Measurements from ENCODE around the gene SNRPD3. TPM values are rescaled to one million over a fixed set of nuclear protein-coding genes. Genes with fewer than 3 reads are reported as not detected.
A peak's percentile ranks its signal among the peaks of the same experiment; 100 is the strongest.

SNRPD3 gene
- total and polyA plus RNA-seq, 8 donors = 75.6 to 153 (median 115) TPM

- 33 to 47% (median 42%) methylated on average over 1 of the region's 1 CpG for WGBS, 5 donors
- Histone ChIP-seq H3K36me3 (peaks cover 25 to 57% (median 54%) of the 10 kb centered on the region in 4 donors), H3K4me1 (peaks cover 5 to 33% (median 13%) of the 10 kb centered on the region in 4 donors), H3K27ac (peak overlapping the region in 1 of 5 donors; percentile 50), H3K4me3 (no peak overlapping the region), H3K27me3 (no peaks in the 10 kb centered on the region), H3K9me3 (no peaks in the 10 kb centered on the region)
- TF ChIP-seq EP300 (IDR thresholded peaks at IDR 0.05) (no peak), POLR2A (IDR thresholded peaks at IDR 0.05) (no peak), POLR2AphosphoS5 (IDR thresholded peaks at IDR 0.05) (no peak)
- TF ChIP-seq, protein P1, sequence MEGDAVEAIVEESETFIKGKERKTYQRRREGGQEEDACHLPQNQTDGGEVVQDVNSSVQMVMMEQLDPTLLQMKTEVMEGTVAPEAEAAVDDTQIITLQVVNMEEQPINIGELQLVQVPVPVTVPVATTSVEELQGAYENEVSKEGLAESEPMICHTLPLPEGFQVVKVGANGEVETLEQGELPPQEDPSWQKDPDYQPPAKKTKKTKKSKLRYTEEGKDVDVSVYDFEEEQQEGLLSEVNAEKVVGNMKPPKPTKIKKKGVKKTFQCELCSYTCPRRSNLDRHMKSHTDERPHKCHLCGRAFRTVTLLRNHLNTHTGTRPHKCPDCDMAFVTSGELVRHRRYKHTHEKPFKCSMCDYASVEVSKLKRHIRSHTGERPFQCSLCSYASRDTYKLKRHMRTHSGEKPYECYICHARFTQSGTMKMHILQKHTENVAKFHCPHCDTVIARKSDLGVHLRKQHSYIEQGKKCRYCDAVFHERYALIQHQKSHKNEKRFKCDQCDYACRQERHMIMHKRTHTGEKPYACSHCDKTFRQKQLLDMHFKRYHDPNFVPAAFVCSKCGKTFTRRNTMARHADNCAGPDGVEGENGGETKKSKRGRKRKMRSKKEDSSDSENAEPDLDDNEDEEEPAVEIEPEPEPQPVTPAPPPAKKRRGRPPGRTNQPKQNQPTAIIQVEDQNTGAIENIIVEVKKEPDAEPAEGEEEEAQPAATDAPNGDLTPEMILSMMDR (IDR thresholded peaks at IDR 0.05) = no peak
- intact Hi-C loops (cut with DNase I; ENCODE audit: low total_unique reads) = no loop called here
- no peak for DNase-seq
Measured at GRCh38 chr22:24576778-24577177, 21.0 kb downstream of the SNRPD3 start.

GRCh38 chr22:24578355-24579257 lies 22.8 kb downstream of the SNRPD3 start:
- DNase-seq = peak in 1 of 2 donors; percentile 60
- 57 to 68% (median 58%) methylated on average over 8 of the region's 8 CpGs for WGBS, 5 donors
- Histone ChIP-seq H3K36me3 (peaks cover 7 to 39% (median 36%) of the 10 kb centered on the region in 4 donors), H3K4me1 (peaks cover 5 to 48% (median 24%) of the 10 kb centered on the region in 4 donors), H3K4me3 (no peak overlapping the region), H3K9me3 (no peaks in the 10 kb centered on the region), H3K27ac (peak overlapping the region in 4 of 5 donors; percentile 9 to 64 (median 22)), H3K27me3 (no peaks in the 10 kb centered on the region)
- intact Hi-C loops (cut with DNase I; ENCODE audit: low total_unique reads) = no loop called here
- TF ChIP-seq POLR2A (IDR thresholded peaks at IDR 0.05) (no peak), POLR2AphosphoS5 (IDR thresholded peaks at IDR 0.05) (peak in 1 of 3 donors; percentile 38)

DNA sequence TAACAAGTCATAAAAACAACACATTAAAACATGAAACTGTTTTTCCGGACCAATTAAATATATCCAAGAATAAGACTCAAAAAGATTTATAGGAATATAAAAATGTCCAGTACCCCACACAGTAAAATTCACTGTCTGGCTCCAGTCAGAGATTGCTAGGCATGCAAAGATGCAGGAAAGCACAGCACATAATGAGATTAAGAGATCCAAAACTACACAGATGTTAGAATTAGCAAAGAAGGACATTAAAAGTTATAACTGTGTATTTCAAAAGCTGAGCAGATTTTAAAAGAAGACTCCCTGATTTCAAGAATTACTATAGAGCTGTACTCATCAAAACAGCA lies 23.4 kb downstream of the SNRPD3 start:
- intact Hi-C loops (cut with DNase I; ENCODE audit: low total_unique reads) = no loop called here
- peaks cover 8 to 54% (median 30%) of the 10 kb centered on the region in 4 donors for H3K4me1 ChIP-seq

GRCh38 chr22:24580276-24580675 lies 24.5 kb downstream of the SNRPD3 start:
- Histone ChIP-seq H3K4me1 (peaks cover 9 to 64% (median 39%) of the 10 kb centered on the region in 4 donors), H3K4me3 (no peak overlapping the region), H3K36me3 (peaks cover 0 to 28% (median 23%) of the 10 kb centered on the region in 4 donors), H3K27me3 (no peaks in the 10 kb centered on the region), H3K27ac (peak overlapping the region in 1 of 5 donors; percentile 29), H3K9me3 (no peaks in the 10 kb centered on the region)
- 72 to 100% (median 91%) methylated on average over 2 of the region's 2 CpGs for WGBS, 5 donors
- no peak for TF ChIP-seq POLR2A (IDR thresholded peaks at IDR 0.05)
- TF ChIP-seq POLR2AphosphoS5 (IDR thresholded peaks at IDR 0.05) = peak in 2 of 3 donors; percentile 20 to 56
- TF ChIP-seq, protein P1 (IDR thresholded peaks at IDR 0.05) = no peak
- no peak for TF ChIP-seq EP300 (IDR thresholded peaks at IDR 0.05)
- DNase-seq = no peak
- intact Hi-C loops (cut with DNase I; ENCODE audit: low total_unique reads) = no loop called here

More for the DNA sequence above, 23.4 kb downstream of the SNRPD3 start:
- DNase-seq = no peak
- TF ChIP-seq, protein P1 (IDR thresholded peaks at IDR 0.05) = no peak
- TF ChIP-seq POLR2A (IDR thresholded peaks at IDR 0.05) (no peak), EP300 (IDR thresholded peaks at IDR 0.05) (no peak), POLR2AphosphoS5 (IDR thresholded peaks at IDR 0.05) (no peak)
- Histone ChIP-seq H3K9me3 (no peaks in the 10 kb centered on the region), H3K27ac (peak overlapping the region in 1 of 5 donors; percentile 64), H3K36me3 (peaks cover under 1 to 33% (median 29%) of the 10 kb centered on the region in 4 donors), H3K4me3 (no peak overlapping the region), H3K27me3 (no peaks in the 10 kb centered on the region)
- WGBS, 5 donors = 29 to 41% (median 34%) methylated on average over 1 of the region's 1 CpG

All from stomach (tissue), 9 donors.